Spleen (tissue), 7 donors: ENCODE data around the gene GAS6.

ENCODE experiments used
- POLR2A ChIP-seq, 3 donors: fragments of 450-650 bp; IDR thresholded peaks; one replicate each; pipeline ENCODE4 v1.5.1; 2017; ENCODE audit warnings: antibody characterized with exemption in 3 of 3, mild to moderate bottlenecking in 1 of 3
- TF ChIP-seq, protein P1 (sequence below), 11 experiments: fragments of 200-600 bp in 7 of 11; fragments of 450-650 bp in 4 of 11; sonication (generic) in 4 of 11; IDR thresholded peaks in 8 of 11; conservative IDR thresholded peaks in 3 of 11; 1 replicate in 7 of 11; 2 replicates in 4 of 11; pipeline versions ENCODE4 v1.4.0 to v1.8.0; 2016 to 2021; ENCODE audit warnings: antibody characterized with exemption in 11 of 11, inconsistent platforms in 4 of 11, mild to moderate bottlenecking in 1 of 11
- donor health status: DM: no; HTN: no; CAD: no; lungs with moderate emphysema.
- donor health status: DM: no; HTN: no; CAD: no.
- donor health status: DM: no; HTN: no; CAD: no.

DNA sequence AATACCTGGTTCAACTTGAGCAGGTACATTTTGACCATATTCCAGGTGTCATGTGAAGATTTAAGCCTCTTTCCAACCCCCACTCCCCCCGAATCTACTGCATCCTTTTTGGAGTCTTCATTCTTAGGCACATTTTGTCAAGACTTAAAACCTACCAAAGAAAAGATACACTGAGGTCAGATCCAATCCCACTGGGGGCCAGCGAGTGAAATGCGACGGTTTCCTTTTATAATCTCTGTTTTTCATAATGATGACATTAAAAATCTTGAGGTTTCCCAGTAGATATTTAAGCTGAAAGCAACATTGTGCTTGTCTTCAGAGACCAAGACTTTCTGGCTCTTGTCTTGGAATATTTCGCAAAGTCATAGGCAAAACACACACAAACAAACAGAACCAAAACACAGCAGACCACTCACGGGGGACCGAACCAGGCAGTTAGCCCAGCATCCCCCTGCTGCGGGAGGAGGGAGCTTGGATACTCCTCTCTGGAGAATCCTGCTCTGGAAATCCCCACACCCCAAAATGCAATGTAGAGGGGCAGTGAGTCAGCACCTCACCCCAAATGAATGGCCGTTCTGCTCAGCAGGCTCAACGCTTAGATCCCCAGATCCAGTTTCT, 506 bp upstream of the GAS6 start:
- TF ChIP-seq, protein P1, sequence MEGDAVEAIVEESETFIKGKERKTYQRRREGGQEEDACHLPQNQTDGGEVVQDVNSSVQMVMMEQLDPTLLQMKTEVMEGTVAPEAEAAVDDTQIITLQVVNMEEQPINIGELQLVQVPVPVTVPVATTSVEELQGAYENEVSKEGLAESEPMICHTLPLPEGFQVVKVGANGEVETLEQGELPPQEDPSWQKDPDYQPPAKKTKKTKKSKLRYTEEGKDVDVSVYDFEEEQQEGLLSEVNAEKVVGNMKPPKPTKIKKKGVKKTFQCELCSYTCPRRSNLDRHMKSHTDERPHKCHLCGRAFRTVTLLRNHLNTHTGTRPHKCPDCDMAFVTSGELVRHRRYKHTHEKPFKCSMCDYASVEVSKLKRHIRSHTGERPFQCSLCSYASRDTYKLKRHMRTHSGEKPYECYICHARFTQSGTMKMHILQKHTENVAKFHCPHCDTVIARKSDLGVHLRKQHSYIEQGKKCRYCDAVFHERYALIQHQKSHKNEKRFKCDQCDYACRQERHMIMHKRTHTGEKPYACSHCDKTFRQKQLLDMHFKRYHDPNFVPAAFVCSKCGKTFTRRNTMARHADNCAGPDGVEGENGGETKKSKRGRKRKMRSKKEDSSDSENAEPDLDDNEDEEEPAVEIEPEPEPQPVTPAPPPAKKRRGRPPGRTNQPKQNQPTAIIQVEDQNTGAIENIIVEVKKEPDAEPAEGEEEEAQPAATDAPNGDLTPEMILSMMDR (IDR thresholded peaks at IDR 0.05 in 8 of 11, conservative IDR thresholded peaks at IDR 0.05 in 3 of 11), result no peak
- no peak for TF ChIP-seq POLR2A (IDR thresholded peaks at IDR 0.05)
